HepG2 (cell line): ENCODE data around the gene DCAF6. TPM values are rescaled to one million over a fixed set of nuclear protein-coding genes. Genes with fewer than 3 reads are reported as not detected.

Experiments
- DNMT1 ChIP-seq: sonication (generic); formaldehyde crosslinking; IDR thresholded peaks from 2 replicates; pipeline ENCODE4 v1.5.1; 2020; ENCODE audit warnings: mild to moderate bottlenecking, missing genetic modification reagents
- HOXA3 ChIP-seq: sonication (generic); formaldehyde crosslinking; IDR thresholded peaks from 2 replicates; pipeline ENCODE4 v1.5.0; 2020; ENCODE audit warnings: missing genetic modification reagents
- JDP2 ChIP-seq: sonication (generic); formaldehyde crosslinking; IDR thresholded peaks from 2 replicates; pipeline ENCODE4 v1.8.1; 2022; ENCODE audit warnings: missing genetic modification reagents, borderline replicate concordance
- KAT7 ChIP-seq: IDR thresholded peaks from 2 replicates; pipeline ENCODE4 v1.6.1; 2018; ENCODE audit warnings: borderline replicate concordance, missing compliant biosample characterization
- MZF1 ChIP-seq: sonication (generic); formaldehyde crosslinking; IDR thresholded peaks from 2 replicates; pipeline ENCODE4 v1.8.1; 2023; ENCODE audit warnings: mild to moderate bottlenecking, missing genetic modification reagents, borderline replicate concordance
- NFKBIZ ChIP-seq: IDR thresholded peaks from 2 replicates; pipeline ENCODE4 v1.6.1; 2018; ENCODE audit warnings: missing genetic modification reagents, missing compliant biosample characterization
- PRDM10 ChIP-seq: sonication (generic); formaldehyde crosslinking; IDR thresholded peaks from 2 replicates; pipeline ENCODE4 v1.4.0; 2020; ENCODE audit warnings: low read depth, missing genetic modification reagents
- PTBP1 ChIP-seq: fragments of 200-400 bp; formaldehyde crosslinking; IDR thresholded peaks from 2 replicates; pipeline ENCODE4 v1.6.1; 2018; ENCODE audit warnings: low read length, low read depth; ENCODE audit not compliant: poor library complexity, severe bottlenecking
- RARA ChIP-seq: IDR thresholded peaks from 2 replicates; pipeline ENCODE4 v1.6.1; 2016; ENCODE audit warnings: missing genetic modification reagents, missing compliant biosample characterization
- SAP130 ChIP-seq: IDR thresholded peaks from 2 replicates; pipeline ENCODE4 v1.6.1; 2016; ENCODE audit warnings: low read depth
- SNRNP70 ChIP-seq: fragments of 200-400 bp; formaldehyde crosslinking; IDR thresholded peaks from 2 replicates; pipeline ENCODE4 v1.6.1; 2017; ENCODE audit warnings: mild to moderate bottlenecking, low read depth, low read length, moderate library complexity
- TMF1 ChIP-seq: sonication (generic); formaldehyde crosslinking; IDR thresholded peaks from 2 replicates; pipeline ENCODE4 v1.8.1; 2022; ENCODE audit warnings: low read depth, missing genetic modification reagents
- USF2 ChIP-seq, 2 experiments: sonication (generic) in 1 of 2; formaldehyde crosslinking in 1 of 2; IDR thresholded peaks; 2 replicates each; pipeline versions ENCODE4 v1.5.1 to v1.6.1; 2011 to 2020; ENCODE audit warnings: borderline replicate concordance in 1 of 2, low read depth in 1 of 2, low read length in 1 of 2, mild to moderate bottlenecking in 1 of 2, missing genetic modification reagents in 1 of 2, moderate library complexity in 1 of 2
- YY1 ChIP-seq: IDR thresholded peaks from 2 replicates; pipeline ENCODE4 v1.6.1; 2011; ENCODE audit warnings: low read length, low read depth, moderate library complexity, mild to moderate bottlenecking; ENCODE audit not compliant: insufficient read depth, insufficient replicate concordance
- ZBTB25 ChIP-seq: IDR thresholded peaks from 2 replicates; pipeline ENCODE4 v1.6.1; 2018; ENCODE audit warnings: missing genetic modification reagents
- ZBTB3 ChIP-seq: sonication (generic); formaldehyde crosslinking; IDR thresholded peaks from 2 replicates; pipeline ENCODE4 v1.4.0; 2020; ENCODE audit warnings: low read depth, mild to moderate bottlenecking, moderate library complexity, missing genetic modification reagents, borderline replicate concordance
- ZNF607 ChIP-seq: sonication (generic); formaldehyde crosslinking; IDR thresholded peaks from 2 replicates; pipeline ENCODE4 v1.5.1; 2020; ENCODE audit warnings: missing genetic modification reagents, mild to moderate bottlenecking, borderline replicate concordance
- ZNF629 ChIP-seq: sonication (generic); formaldehyde crosslinking; conservative IDR thresholded peaks from 2 replicates; pipeline ENCODE4 v1.5.0; 2020; ENCODE audit warnings: missing genetic modification reagents
- polyA plus RNA-seq, 8 experiments: library from polyadenylated mRNA; depleted of rRNA in 3 of 8; stranded (reverse) in 7 of 8; unstranded in 1 of 8; fragments of >200 nt; fragmentation: Illumina TruSeq in 4 of 8; extraction: Trizol in 4 of 8; gene quantifications; 2 replicates each; pipeline versions ENCODE4 v1.2.1 to v1.2.3, GENCODE V29; 2011 to 2016; ENCODE audit warnings: low read depth in 4 of 8, missing spikeins in 1 of 8, mixed read lengths in 1 of 8; ENCODE audit not compliant: insufficient read depth in 1 of 8
- total RNA-seq, 5 experiments: library from RNA; depleted of rRNA; stranded (reverse); fragments of >200 nt; fragmentation: Illumina TruSeq; extraction: Trizol; gene quantifications; 2 replicates each; pipeline ENCODE4 v1.2.3, GENCODE V29; 2016; ENCODE audit warnings: low read depth in 1 of 5

The DCAF6 gene
- total and polyA plus RNA-seq, 2 of the 13 experiments (the other 11 are each of a cell fraction or from before 2014, with no cell fraction given): 24.7 to 33.7 TPM

GRCh38 chr1:167916766-167917511 is 19.5 kb upstream of the DCAF6 start (continued):
- no peak for TF ChIP-seq PRDM10 (CRISPR knock-in tag)
- 0 out of 2 replicates have a peak, but pooled peaks have one; percentile 41 for TF ChIP-seq KAT7 (CRISPR knock-in tag)
- TF ChIP-seq MZF1 (CRISPR knock-in tag): no peak
- no peak for TF ChIP-seq YY1
- peak; percentile 63; the same call in 1 of the 2 replicates for TF ChIP-seq HOXA3
- 0 out of 2 replicates have a peak, but pooled peaks have one; percentile 46 for TF ChIP-seq ZNF607
- peak; percentile 75 for TF ChIP-seq SAP130 (CRISPR knock-in tag)
- TF ChIP-seq PTBP1: no peak
- TF ChIP-seq JDP2 (CRISPR knock-in tag): no peak
- 0 out of 2 replicates have a peak, but pooled peaks have one; percentile 9 for TF ChIP-seq ZBTB3 (CRISPR knock-in tag)
- TF ChIP-seq ZBTB25 (CRISPR knock-in tag): no peak
- TF ChIP-seq TMF1 (CRISPR knock-in tag): no peak
- no peak for TF ChIP-seq DNMT1
- peak; percentile 42; the same call in 1 of the 2 replicates for TF ChIP-seq ZNF629 (CRISPR knock-in tag)
- no peak for TF ChIP-seq SNRNP70
- no peak for TF ChIP-seq USF2 (IDR thresholded peaks at IDR 0.05; ENCODE audit: low read depth, low read length)
- no peak for TF ChIP-seq USF2 (CRISPR knock-in tag; IDR thresholded peaks at IDR 0.05; ENCODE audit: borderline replicate concordance)
- no peak for TF ChIP-seq NFKBIZ (CRISPR knock-in tag)
- peak; percentile 24; the same call in 1 of the 2 replicates for TF ChIP-seq RARA
